HCT116 (cell line): ENCODE measurements around the gene TTC1. TPM values are rescaled to one million over a fixed set of nuclear protein-coding genes. Genes with fewer than 3 reads are reported as not detected.

Experiments
- ATAC-seq: fragments of 200-7000 bp; cut with Tn5 transposase; 2 replicates; pipeline ENCODE4 v1.9.1; 2020; ENCODE audit warnings: mild to moderate bottlenecking, moderate library complexity
- BruUV-seq: library from RNA; stranded (reverse); fragments of 400-500 nt; replicated peaks from 2 replicates; lab custom pipeline; 2021; lab: Mats Ljungman, UMichigan
- CTCF ChIA-PET: fragments of 300-600 bp; sonication (Branson Sonifier 250); formaldehyde crosslinking; loops from one replicate; lab custom pipeline; 2021; ENCODE audit warnings: antibody characterized with exemption; lab: Charles Lee
- POLR2A ChIA-PET: fragments of 300-600, 350-600 bp; sonication (Branson Sonifier 250); formaldehyde crosslinking; loops from one replicate; lab custom pipeline; 2021; ENCODE audit warnings: antibody characterized with exemption; lab: Charles Lee
- RAD21 ChIA-PET, 2 experiments: fragments of 300-600 bp; sonication (Branson Sonifier 250); formaldehyde crosslinking; loops; one replicate each; lab custom pipeline; 2023; ENCODE audit warnings: low total read pairs in 2 of 2; ENCODE audit not compliant: uncharacterized antibody in 2 of 2, unreplicated experiment in 2 of 2, low non-redundant PET in 1 of 2; lab: Charles Lee
- DNase-seq: peaks from one replicate; pipeline ENCODE4 v3.0.0-alpha.2; 2010; ENCODE audit warnings: low read depth, low spot score
- H2AFZ ChIP-seq: fragments of 200-600 bp; shearing (Covaris generic), sonication (generic); 2 replicates; pipeline ENCODE4 v1.6.1; 2017; ENCODE audit warnings: low read depth, mixed run types, mixed read lengths, antibody characterized with exemption, low read length; ENCODE audit not compliant: poor library complexity, severe bottlenecking
- H3K27ac ChIP-seq: 2 replicates; pipeline ENCODE4 v1.5.1; 2012; ENCODE audit warnings: low read depth, low read length
- H3K27me3 ChIP-seq: fragments of 200-600 bp; sonication (generic); 2 replicates; pipeline ENCODE4 v1.6.1; 2016; ENCODE audit warnings: mixed run types, low read length, mixed read lengths; ENCODE audit not compliant: insufficient read depth
- H3K36me3 ChIP-seq, 2 experiments: fragments of 200-500 bp in 1 of 2; fragments of 200-600 bp in 1 of 2; sonication (Bioruptor generic) in 1 of 2; sonication (generic) in 1 of 2; 2 replicates each; pipeline versions ENCODE4 v1.5.1 to v1.6.1; 2014 to 2016; ENCODE audit warnings: low read length in 2 of 2, inconsistent platforms in 1 of 2, mixed read lengths in 1 of 2, mixed run types in 1 of 2; ENCODE audit not compliant: insufficient read depth in 2 of 2, control insufficient read depth in 1 of 2
- H3K4me1 ChIP-seq, 2 experiments: fragments of 200-600 bp in 1 of 2; sonication (generic) in 1 of 2; 2 replicates each; pipeline versions ENCODE4 v1.5.1 to v1.6.1; 2012 to 2017; ENCODE audit warnings: low read length in 2 of 2, inconsistent platforms in 1 of 2, mild to moderate bottlenecking in 1 of 2, mixed read lengths in 1 of 2, mixed run types in 1 of 2, moderate library complexity in 1 of 2; ENCODE audit not compliant: insufficient read depth in 2 of 2, control insufficient read depth in 1 of 2
- H3K4me2 ChIP-seq: fragments of 200-600 bp; sonication (generic); 2 replicates; pipeline ENCODE4 v1.6.1; 2017; ENCODE audit warnings: mixed run types, low read length, mixed read lengths
- H3K4me3 ChIP-seq, 2 experiments: fragments of 200-600 bp in 1 of 2; sonication (generic) in 1 of 2; replicated peaks in 1 of 2; 2 replicates each; pipeline ENCODE4 v1.5.1; 2011 to 2016; ENCODE audit warnings: low read length in 2 of 2, control low read depth in 1 of 2, low read depth in 1 of 2, mild to moderate bottlenecking in 1 of 2, mixed read lengths in 1 of 2, mixed run types in 1 of 2
- H3K79me2 ChIP-seq: fragments of 200-600 bp; sonication (generic); 2 replicates; pipeline ENCODE4 v1.6.1; 2017; ENCODE audit warnings: mild to moderate bottlenecking, mixed run types, low read length, moderate library complexity, mixed read lengths; ENCODE audit not compliant: insufficient read depth
- H3K9ac ChIP-seq: fragments of 200-600 bp; sonication (generic); 2 replicates; pipeline ENCODE4 v1.6.1; 2016; ENCODE audit warnings: low read length, mixed read lengths
- H3K9me2 ChIP-seq: fragments of 200-600 bp; sonication (generic), shearing (Covaris generic); 2 replicates; pipeline ENCODE4 v1.6.1; 2017; ENCODE audit warnings: mixed run types, mild to moderate bottlenecking, moderate library complexity; ENCODE audit not compliant: insufficient read depth
- H3K9me3 ChIP-seq, 2 experiments: fragments of 200-500 bp in 1 of 2; fragments of 200-600 bp in 1 of 2; sonication (Bioruptor generic) in 1 of 2; sonication (generic) in 1 of 2; 2 replicates each; pipeline ENCODE4 v1.6.1; 2014 to 2017; ENCODE audit warnings: low read length in 2 of 2, mixed read lengths in 2 of 2, inconsistent platforms in 1 of 2, low read depth in 1 of 2, mild to moderate bottlenecking in 1 of 2, mixed run types in 1 of 2, moderate library complexity in 1 of 2; ENCODE audit not compliant: control insufficient read depth in 1 of 2, insufficient read depth in 1 of 2
- H4K20me1 ChIP-seq: fragments of 200-600 bp; sonication (generic), shearing (Covaris generic); 2 replicates; pipeline ENCODE4 v1.6.1; 2017; ENCODE audit warnings: mixed run types, mild to moderate bottlenecking, moderate library complexity; ENCODE audit not compliant: insufficient read depth
- CBX3 ChIP-seq: IDR thresholded peaks from 2 replicates; pipeline ENCODE4 v1.6.1; 2012; ENCODE audit warnings: low read depth
- CEBPB ChIP-seq: IDR thresholded peaks from 2 replicates; pipeline ENCODE4 v1.6.1; 2012; ENCODE audit warnings: low read depth
- EGR1 ChIP-seq: IDR thresholded peaks from 2 replicates; pipeline ENCODE4 v1.6.1; 2012; ENCODE audit warnings: low read depth
- ELF1 ChIP-seq: IDR thresholded peaks from 2 replicates; pipeline ENCODE4 v1.6.1; 2012; ENCODE audit warnings: low read depth, borderline replicate concordance
- EZH2 ChIP-seq: fragments of 200-600 bp; sonication (generic); IDR thresholded peaks from 2 replicates; pipeline ENCODE4 v1.6.1; 2017; ENCODE audit warnings: antibody characterized with exemption, mixed run types
- FOSL1 ChIP-seq: IDR thresholded peaks from 2 replicates; pipeline ENCODE4 v1.6.1; 2012; ENCODE audit warnings: low read depth
- JUND ChIP-seq: IDR thresholded peaks from 2 replicates; pipeline ENCODE4 v1.6.1; 2012
- MAX ChIP-seq: IDR thresholded peaks from 2 replicates; pipeline ENCODE4 v1.6.1; 2012
- POLR2AphosphoS5 ChIP-seq: IDR thresholded peaks from 2 replicates; pipeline ENCODE4 v1.6.1; 2011; ENCODE audit warnings: mild to moderate bottlenecking, low read depth, low read length, moderate library complexity
- RAD21 ChIP-seq: IDR thresholded peaks from 2 replicates; pipeline ENCODE4 v1.6.1; 2012; ENCODE audit warnings: low read depth, mild to moderate bottlenecking
- REST ChIP-seq: IDR thresholded peaks from 2 replicates; pipeline ENCODE4 v1.6.1; 2012; ENCODE audit warnings: low read depth
- SIN3A ChIP-seq: IDR thresholded peaks from 2 replicates; pipeline ENCODE4 v1.6.1; 2012; ENCODE audit warnings: low read depth
- SP1 ChIP-seq: IDR thresholded peaks from 2 replicates; pipeline ENCODE4 v1.6.1; 2012; ENCODE audit warnings: low read depth
- TCF7L2 ChIP-seq: IDR thresholded peaks from 2 replicates; pipeline ENCODE4 v1.7.0; 2011; ENCODE audit warnings: borderline replicate concordance, inconsistent platforms; ENCODE audit not compliant: insufficient read depth, insufficient read length; ENCODE audit errors: extremely low read depth
- YY1 ChIP-seq: IDR thresholded peaks from 2 replicates; pipeline ENCODE4 v1.6.1; 2011; ENCODE audit warnings: low read length, low read depth, moderate library complexity, mild to moderate bottlenecking; ENCODE audit not compliant: insufficient replicate concordance; ENCODE audit errors: extremely low read depth
- ZBTB33 ChIP-seq: IDR thresholded peaks from 2 replicates; pipeline ENCODE4 v1.6.1; 2011; ENCODE audit warnings: mild to moderate bottlenecking, low read length, moderate library complexity; ENCODE audit not compliant: insufficient replicate concordance; ENCODE audit errors: extremely low read depth
- ZFX ChIP-seq: fragments of 450-650 bp; IDR thresholded peaks from 2 replicates; pipeline ENCODE4 v1.6.1; 2017
- ZNF274 ChIP-seq: fragments of 200-500 bp; sonication (Bioruptor generic); IDR thresholded peaks from 2 replicates; pipeline ENCODE4 v1.6.1; 2014; ENCODE audit warnings: mild to moderate bottlenecking, low read depth, low read length, inconsistent platforms
- intact Hi-C: fragments of 100-400 bp; cut with micrococcal nuclease; formaldehyde crosslinking; loops from 2 replicates; pipeline ENCODE4 v1.10.0; 2022
- total RNA-seq: library from RNA; stranded (reverse); gene quantifications from one replicate; pipeline ENCODE4 v1.2.1, GENCODE V29; 2021; ENCODE audit not compliant: unreplicated experiment
- TF ChIP-seq, protein P1 (sequence below): IDR thresholded peaks from 2 replicates; pipeline ENCODE4 v1.6.1; 2012

The TTC1 gene
- total RNA-seq, 1 experiment from 2014 or later: 48.1 TPM

- TF ChIP-seq, protein P1, sequence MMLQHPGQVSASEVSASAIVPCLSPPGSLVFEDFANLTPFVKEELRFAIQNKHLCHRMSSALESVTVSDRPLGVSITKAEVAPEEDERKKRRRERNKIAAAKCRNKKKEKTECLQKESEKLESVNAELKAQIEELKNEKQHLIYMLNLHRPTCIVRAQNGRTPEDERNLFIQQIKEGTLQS: no peak
- TF ChIP-seq REST (no peak), ELF1 (no peak), EZH2 (no peak), FOSL1 (no peak)
Measured at GRCh38 chr5:160039810-160040470, 31.0 kb downstream of the TTC1 start (continued).

- no peak for DNase-seq
- BruUV-seq: no TSS peak
- RAD21 ChIA-PET: no interaction called here
- no peaks in the 10 kb centered on the region for H3K79me2 ChIP-seq
- no peaks in the 10 kb centered on the region for H4K20me1 ChIP-seq
- POLR2A ChIA-PET: no interaction called here
- CTCF ChIA-PET: no interaction called here
- ATAC-seq: no peak
- H3K27me3 ChIP-seq: no peaks in the 10 kb centered on the region
- H3K9ac ChIP-seq: no peak overlapping the region
- no peaks in the 10 kb centered on the region for H3K9me3 ChIP-seq
- no peak overlapping the region for H3K4me3 ChIP-seq
- H3K36me3 ChIP-seq: peaks cover 27 to 33% of the 10 kb centered on the region in 2 experiments
- no peak overlapping the region for H3K27ac ChIP-seq
- no peak overlapping the region for H2AFZ ChIP-seq
- intact Hi-C loops: no loop called here
- H3K4me2 ChIP-seq: no peak overlapping the region
- no peaks in the 10 kb centered on the region for H3K9me2 ChIP-seq
- H3K4me1 ChIP-seq: no peaks in the 10 kb centered on the region
- no peak for TF ChIP-seq MAX
- TF ChIP-seq CEBPB: no peak
- TF ChIP-seq JUND: no peak
- TF ChIP-seq CBX3: no peak
- TF ChIP-seq RAD21: no peak
- TF ChIP-seq SIN3A: no peak
- TF ChIP-seq EGR1: no peak
- TF ChIP-seq ZFX: no peak
- TF ChIP-seq POLR2AphosphoS5: no peak
- TF ChIP-seq FOSL1: no peak
- TF ChIP-seq ZBTB33: no peak
- TF ChIP-seq ZNF274: no peak
- no peak for TF ChIP-seq SP1
- TF ChIP-seq YY1: no peak
- no peak for TF ChIP-seq TCF7L2
- no peak for TF ChIP-seq ELF1
Measured at GRCh38 chr5:160040471-160040835, 31.5 kb downstream of the TTC1 start.
